Glomerular visceral epithelial cell (primary cell): Measurements from ENCODE around the gene CFAP57.
A peak's percentile ranks its signal among the peaks of the same experiment; 100 is the strongest.
"Not testable (repeated sequence)": the region's sequence is repeated elsewhere in the genome, so short reads cannot be mapped to it uniquely, and the experiment has no call there.

Experiments used
- DNase-seq: peaks from one replicate; pipeline ENCODE4 v3.0.0-alpha.2; 2016; ENCODE audit errors: extremely low spot score

The CFAP57 gene

GRCh38 chr1:43171876-43172526 lies at the start of gene CFAP57, which contains the start of gene EBNA1BP2:
Gene CFAP57, plus strand, starts transcription at chr1:43172330. Its CDS starts 424 bp downstream, at chr1:43172754.
Gene EBNA1BP2, minus strand, starts transcription at chr1:43172290. Its CDS starts 172 bp downstream, at chr1:43172118.
- DNase-seq: peak; percentile 92

GRCh38 chr1:43123031-43123430 lies 49.1 kb upstream of the CFAP57 start:
- DNase-seq: no peak

- DNase-seq: no peak
These were observed 43.3 kb upstream of the CFAP57 start for GRCh38 chr1:43128816-43129215.

GRCh38 chr1:43129426-43129825 lies 42.7 kb upstream of the CFAP57 start:
- DNase-seq: no peak

- no peak for DNase-seq
These were observed 38.1 kb upstream of the CFAP57 start for GRCh38 chr1:43134068-43134467.

GRCh38 chr1:43134640-43135039 lies 37.5 kb upstream of the CFAP57 start:
- no peak for DNase-seq

- DNase-seq: no peak
These were observed 36.0 kb upstream of the CFAP57 start for GRCh38 chr1:43135857-43136781.

- DNase-seq: no peak
These were observed 34.6 kb upstream of the CFAP57 start for GRCh38 chr1:43137445-43138052.

- not testable (repeated sequence) for DNase-seq
These were observed 32.8 kb upstream of the CFAP57 start for GRCh38 chr1:43139295-43139694.

- DNase-seq: no peak
These were observed 32.1 kb upstream of the CFAP57 start for GRCh38 chr1:43140010-43140409.

DNA sequence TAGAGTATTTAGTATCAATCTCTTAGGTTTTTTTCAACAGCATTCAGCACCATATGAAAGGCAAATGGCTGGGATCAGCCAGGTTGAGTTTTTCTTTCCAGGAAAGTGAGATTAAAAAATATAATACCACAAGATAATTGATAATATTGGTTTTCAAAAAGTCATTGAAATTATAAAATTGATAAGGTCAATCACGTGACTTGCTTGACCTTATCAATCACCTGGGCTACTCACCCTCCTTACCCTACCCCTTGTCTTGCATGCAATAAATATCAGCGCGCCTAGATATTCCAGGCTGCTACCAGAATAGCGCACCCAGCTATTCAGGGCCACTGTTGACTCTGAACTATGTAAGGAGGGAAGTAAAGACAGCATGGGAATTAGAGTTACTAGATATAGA lies 31.5 kb upstream of the CFAP57 start:
- no peak for DNase-seq

DNA sequence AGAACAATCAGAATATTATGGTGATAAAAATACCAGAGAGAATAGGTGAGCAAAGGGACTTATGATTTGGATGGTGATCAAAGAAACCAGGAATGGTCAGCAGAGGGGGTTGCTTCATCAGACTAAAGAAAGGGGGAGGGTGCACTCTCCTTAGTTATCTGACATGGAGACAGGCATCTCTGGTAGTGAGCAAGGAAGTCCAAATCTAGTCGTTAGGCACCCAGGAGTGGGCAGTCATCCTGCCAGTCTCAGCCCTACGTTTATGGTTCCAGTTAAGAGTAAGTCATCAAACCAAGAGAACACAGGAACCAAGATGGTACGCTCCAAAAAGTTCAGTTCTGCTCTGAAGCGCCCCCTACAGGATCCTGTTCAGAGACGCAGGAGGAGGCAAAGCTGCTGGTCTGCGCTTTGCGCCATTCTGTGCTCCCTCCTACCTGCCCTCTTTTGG lies 28.7 kb upstream of the CFAP57 start:
- DNase-seq: no peak

- DNase-seq: peak; percentile 40
These were observed 27.9 kb upstream of the CFAP57 start for GRCh38 chr1:43144237-43144636.

DNA sequence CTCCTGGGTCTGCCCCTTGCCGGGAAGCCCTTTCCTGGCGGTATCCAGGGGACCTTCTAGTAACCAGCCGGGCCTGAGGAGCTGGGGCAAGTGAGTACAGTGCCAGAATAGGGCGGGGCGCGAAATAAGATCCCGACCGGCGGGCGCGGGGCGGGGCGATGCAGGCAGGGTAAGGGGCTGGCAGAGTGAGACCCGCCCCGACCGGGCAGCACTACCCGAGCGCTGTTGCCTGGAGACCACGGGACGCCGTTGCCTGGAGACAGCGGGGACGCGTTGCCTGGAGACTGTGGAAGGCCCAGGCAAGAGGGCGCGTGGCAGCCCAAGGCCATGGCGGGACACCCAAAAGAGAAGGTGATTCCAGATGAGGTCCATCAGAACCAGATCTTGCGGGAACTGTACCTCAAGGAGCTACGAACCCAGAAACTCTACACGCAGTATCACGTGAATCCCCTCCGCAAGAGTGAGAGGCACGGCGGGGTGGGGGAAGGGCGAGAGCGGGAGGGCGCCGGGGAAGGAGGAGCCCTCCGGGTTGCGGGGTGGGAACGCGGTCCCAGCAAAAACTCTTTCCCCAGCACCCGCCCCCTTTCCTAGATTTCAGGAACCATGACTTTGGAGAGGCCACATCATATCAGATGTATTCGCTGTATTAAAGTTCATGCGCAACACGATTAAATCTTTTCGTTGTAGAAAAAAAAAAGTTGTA lies 24.4 kb upstream of the CFAP57 start:
- peak; percentile 68 for DNase-seq

DNA sequence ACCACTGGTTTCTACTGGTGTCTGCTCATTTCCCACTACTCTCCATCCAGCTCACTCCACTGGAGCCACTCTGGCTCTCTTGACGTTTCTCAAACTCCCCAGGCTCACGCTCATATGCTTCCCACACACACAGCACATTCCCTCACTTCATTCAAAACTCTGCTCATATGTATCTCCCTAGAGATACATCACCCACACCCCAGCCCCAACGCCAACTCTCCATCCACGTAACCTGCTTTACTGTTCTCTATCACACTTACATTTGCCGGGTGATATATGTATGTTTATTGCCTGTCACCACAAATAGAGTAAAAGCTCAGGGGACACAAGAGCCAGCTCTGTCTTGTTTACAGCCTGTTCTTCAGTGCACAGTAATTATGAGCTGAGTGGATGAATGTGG lies 22.2 kb upstream of the CFAP57 start:
- no peak for DNase-seq

GRCh38 chr1:43152866-43153265 lies 19.3 kb upstream of the CFAP57 start:
- no peak for DNase-seq

GRCh38 chr1:43153443-43153842 lies 18.7 kb upstream of the CFAP57 start:
- DNase-seq: no peak

DNA sequence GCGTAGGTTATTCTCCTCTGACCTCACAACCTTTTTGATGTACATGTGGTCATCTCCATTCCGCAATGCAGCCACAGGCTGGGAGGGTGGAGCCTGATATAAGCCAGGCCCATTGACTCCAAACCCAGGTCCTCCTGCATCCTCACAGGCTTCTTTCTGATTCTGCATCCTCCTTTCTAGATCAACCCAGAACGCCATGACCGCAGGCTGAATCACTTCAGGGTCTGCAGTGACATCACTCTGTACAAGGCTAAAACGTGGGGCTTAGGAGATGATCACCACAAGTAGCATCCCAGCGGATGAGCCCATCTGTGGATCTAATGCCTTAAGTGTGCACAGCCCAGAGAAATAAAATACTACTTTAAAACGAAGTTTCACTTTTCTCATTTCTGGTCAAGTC lies 16.1 kb upstream of the CFAP57 start:
- no peak for DNase-seq

DNA sequence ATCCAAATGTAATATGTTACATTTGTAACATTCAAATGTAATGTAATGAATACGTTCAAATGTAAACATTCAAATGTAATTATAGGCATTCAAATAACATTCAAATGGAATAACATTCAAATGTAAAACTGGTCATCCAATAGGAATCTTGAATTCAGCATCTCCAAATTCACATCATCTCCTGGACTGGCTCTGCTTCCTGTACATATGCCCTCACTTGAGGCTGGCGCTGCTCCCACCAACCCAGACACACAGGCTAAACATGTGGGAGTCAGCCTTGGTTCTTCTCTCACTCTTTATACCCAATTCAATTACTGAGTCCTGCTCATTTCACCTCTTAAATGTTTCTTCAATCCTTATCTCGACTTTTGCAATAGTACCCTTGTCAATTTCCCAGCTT lies 7.0 kb upstream of the CFAP57 start:
- DNase-seq: no peak

- no peak for DNase-seq
These were observed 6.4 kb upstream of the CFAP57 start for GRCh38 chr1:43165765-43166164.

DNA sequence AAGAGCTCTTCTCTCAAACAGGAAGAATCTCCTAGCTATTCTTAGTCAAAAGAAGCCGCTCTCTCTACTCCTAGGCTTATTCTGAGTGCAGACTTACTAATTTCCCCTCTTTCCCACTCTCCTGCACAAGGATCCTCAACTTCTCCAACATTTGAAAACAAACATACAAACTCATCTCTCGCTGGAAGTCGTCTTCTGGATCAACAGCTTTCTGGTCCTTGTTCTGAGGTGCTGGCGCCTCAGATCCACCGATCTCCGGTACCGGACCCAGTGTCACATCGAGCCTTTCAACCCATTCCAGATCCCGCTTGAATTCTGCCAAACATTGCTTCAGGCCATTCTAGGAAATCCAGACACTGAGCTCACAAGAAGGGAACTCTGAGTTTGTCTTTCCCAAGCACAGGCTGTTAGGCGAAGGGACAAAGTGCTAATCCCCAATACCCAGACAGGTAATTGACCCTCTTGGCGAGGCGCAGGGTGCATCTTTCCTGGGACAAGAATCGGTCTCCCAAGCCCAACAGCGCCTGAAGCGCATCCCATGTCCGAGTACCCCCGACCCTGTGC lies 736 bp upstream of the CFAP57 start:
- DNase-seq: no peak
